Testis (tissue), 2 donors: Measurements from ENCODE around the gene SYT15B.
"Not testable (repeated sequence)": the region's sequence is repeated elsewhere in the genome, so short reads cannot be mapped to it uniquely, and the experiment has no call there.

Source experiments
- CTCF ChIP-seq, 3 experiments: fragments of 450-650 bp in 2 of 3; fragments of 200-600 bp in 1 of 3; sonication (generic) in 1 of 3; IDR thresholded peaks; one replicate each; pipeline ENCODE4 v1.5.1; 2016 to 2019; ENCODE audit warnings: antibody characterized with exemption in 3 of 3, mild to moderate bottlenecking in 2 of 3, moderate library complexity in 1 of 3
- POLR2A ChIP-seq: fragments of 450-650 bp; IDR thresholded peaks from one replicate; pipeline ENCODE4 v1.6.1; 2017; ENCODE audit warnings: antibody characterized with exemption, mild to moderate bottlenecking, moderate library complexity

DNA sequence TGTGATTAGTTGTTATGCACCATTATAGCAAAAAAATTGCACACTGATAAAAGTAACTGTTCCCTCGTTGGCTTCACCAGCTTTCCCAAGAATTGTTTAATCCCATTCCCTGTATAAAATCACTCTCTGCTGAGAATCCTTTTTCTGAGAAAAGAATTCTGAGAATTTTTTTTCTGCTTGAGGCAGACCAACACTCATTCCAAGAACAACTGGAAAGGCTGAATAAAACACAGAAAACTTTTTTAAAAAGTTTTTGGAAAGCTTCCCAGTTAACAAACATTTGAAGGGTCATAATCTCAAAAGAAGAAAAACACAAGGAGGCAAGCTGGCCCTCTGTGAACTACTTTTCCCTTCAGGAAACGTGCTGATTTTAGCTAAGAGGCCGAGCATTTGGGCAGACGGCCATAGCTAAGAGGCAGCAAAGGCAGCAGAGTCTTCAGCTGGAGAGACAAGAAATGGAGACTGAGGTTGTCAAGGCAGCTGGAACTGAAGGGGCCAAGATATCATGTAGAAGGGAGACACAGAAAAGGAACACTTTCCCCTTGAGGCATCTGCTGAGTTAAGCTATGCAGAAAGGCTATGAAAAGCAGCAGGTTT, 16.5 kb downstream of the SYT15B start:
- not testable (repeated sequence) for TF ChIP-seq CTCF (IDR thresholded peaks at IDR 0.05); POLR2A
